DMS 273 (cell line): ENCODE measurements around the gene ITGA3.
"Not testable (repeated sequence)": the region's sequence is repeated elsewhere in the genome, so short reads cannot be mapped to it uniquely, and the experiment has no call there.

ENCODE experiments used
- DNase-seq: peaks from one replicate; lab custom pipeline; 2025; ENCODE audit not compliant: unreplicated experiment; lab: John Stamatoyannopoulos, UW

The ITGA3 gene

GRCh38 chr17:50034498-50035364, 21.2 kb upstream of the ITGA3 start:
- no peak for DNase-seq

- no peak for DNase-seq
These were observed 20.5 kb upstream of the ITGA3 start for GRCh38 chr17:50035421-50035879.

GRCh38 chr17:50035945-50036344, 20.0 kb upstream of the ITGA3 start:
- no peak for DNase-seq

- no peak for DNase-seq
These were observed 19.3 kb upstream of the ITGA3 start for GRCh38 chr17:50036455-50037261.

- no peak for DNase-seq
These were observed 18.4 kb upstream of the ITGA3 start for GRCh38 chr17:50037321-50038107.

GRCh38 chr17:50039058-50039457, 16.9 kb upstream of the ITGA3 start:
- DNase-seq, result no peak

- not testable (repeated sequence) for DNase-seq
These were observed 15.4 kb upstream of the ITGA3 start for GRCh38 chr17:50040496-50040895.

- DNase-seq, result no peak
These were observed 13.7 kb upstream of the ITGA3 start for GRCh38 chr17:50042211-50042610.

- DNase-seq, result no peak
These were observed 12.4 kb upstream of the ITGA3 start for GRCh38 chr17:50043290-50044148.

- DNase-seq, result no peak
These were observed 11.4 kb upstream of the ITGA3 start for GRCh38 chr17:50044483-50044882.

GRCh38 chr17:50045154-50045553, 10.8 kb upstream of the ITGA3 start:
- DNase-seq, result no peak

GRCh38 chr17:50046179-50046578, 9.7 kb upstream of the ITGA3 start:
- DNase-seq, result no peak

GRCh38 chr17:50046667-50047066, 9.2 kb upstream of the ITGA3 start:
- DNase-seq, result no peak

- no peak for DNase-seq
These were observed 8.8 kb upstream of the ITGA3 start for GRCh38 chr17:50047083-50047482.

- DNase-seq, result no peak
These were observed 8.3 kb upstream of the ITGA3 start for GRCh38 chr17:50047488-50048126.

- DNase-seq, result no peak
These were observed 7.7 kb upstream of the ITGA3 start for GRCh38 chr17:50048146-50048720.

GRCh38 chr17:50048988-50049387, 6.9 kb upstream of the ITGA3 start:
- DNase-seq, result no peak

GRCh38 chr17:50049636-50050035, 6.3 kb upstream of the ITGA3 start:
- peak; percentile 78 for DNase-seq

- no peak for DNase-seq
These were observed 5.4 kb upstream of the ITGA3 start for GRCh38 chr17:50050431-50051032.
